ELF-1 (cell line): Measurements from ENCODE around the gene MAN2C1.
"Not testable (repeated sequence)": the region's sequence is repeated elsewhere in the genome, so short reads cannot be mapped to it uniquely, and the experiment has no call there.

Source experiments
- DNase-seq: peaks from one replicate; pipeline ENCODE4 v3.0.0-alpha.2; 2016; ENCODE audit warnings: low read depth, low spot score

Gene MAN2C1

GRCh38 chr15:75346796-75347221, 21.6 kb downstream of the MAN2C1 start, which contains the start of gene NEIL1:
TSS of gene NEIL1 (plus strand) at chr15:75347039. CDS start at chr15:75348906, 1,867 bp downstream.
- peak; percentile 68 for DNase-seq

GRCh38 chr15:75343953-75344352, 24.5 kb downstream of the MAN2C1 start:
- DNase-seq, result not testable (repeated sequence)

GRCh38 chr15:75342221-75342620, 26.2 kb downstream of the MAN2C1 start:
- DNase-seq, result peak; percentile 34

- no peak for DNase-seq
Measured at GRCh38 chr15:75339531-75340240, 28.7 kb downstream of the MAN2C1 start.

GRCh38 chr15:75338661-75339240, 29.7 kb downstream of the MAN2C1 start:
- DNase-seq, result no peak

- DNase-seq, result peak; percentile 96
Measured at GRCh38 chr15:75335705-75336355, 32.6 kb downstream of the MAN2C1 start, which contains the start of gene COMMD4. TSS of gene COMMD4 (plus strand) at chr15:75336063. CDS start at chr15:75336090, 27 bp downstream.

- DNase-seq, result no peak
Measured at GRCh38 chr15:75335313-75335704, 33.1 kb downstream of the MAN2C1 start.

- DNase-seq, result not testable (repeated sequence)
Measured at GRCh38 chr15:75333654-75334419, 34.6 kb downstream of the MAN2C1 start.

GRCh38 chr15:75332093-75332492, 36.3 kb downstream of the MAN2C1 start:
- not testable (repeated sequence) for DNase-seq

GRCh38 chr15:75329571-75329970, 38.8 kb downstream of the MAN2C1 start:
- no peak for DNase-seq

GRCh38 chr15:75328493-75329314, 39.7 kb downstream of the MAN2C1 start:
- DNase-seq, result no peak

- DNase-seq, result no peak
Measured at GRCh38 chr15:75327491-75327890, 40.9 kb downstream of the MAN2C1 start.

GRCh38 chr15:75327005-75327404, 41.4 kb downstream of the MAN2C1 start:
- DNase-seq, result no peak

GRCh38 chr15:75325922-75326321, 42.5 kb downstream of the MAN2C1 start:
- DNase-seq, result no peak

GRCh38 chr15:75321711-75322110, 46.7 kb downstream of the MAN2C1 start:
- DNase-seq, result no peak

GRCh38 chr15:75319231-75319897, 49.0 kb downstream of the MAN2C1 start:
- not testable (repeated sequence) for DNase-seq

- DNase-seq, result no peak
Measured at GRCh38 chr15:75314552-75315290, 53.7 kb downstream of the MAN2C1 start.

- DNase-seq, result no peak
Measured at GRCh38 chr15:75313116-75313845, 55.1 kb downstream of the MAN2C1 start.

GRCh38 chr15:75312548-75312947, 55.9 kb downstream of the MAN2C1 start:
- DNase-seq, result not testable (repeated sequence)
